PFSK-1 (cell line): Measurements from ENCODE around the gene SLC9A9.

ENCODE experiments used
- POLR2AphosphoS5 ChIP-seq: IDR thresholded peaks from 2 replicates; pipeline ENCODE4 v1.6.1; 2012; ENCODE audit warnings: low read depth, mild to moderate bottlenecking, control low read depth, low read length, moderate library complexity
- SIN3A ChIP-seq: IDR thresholded peaks from 2 replicates; pipeline ENCODE4 v1.6.1; 2012; ENCODE audit warnings: mild to moderate bottlenecking, low read length, moderate library complexity, borderline replicate concordance; ENCODE audit not compliant: insufficient read depth
- TF ChIP-seq, protein P1 (sequence below), 2 experiments: IDR thresholded peaks; 2 replicates each; pipeline versions ENCODE4 v1.6.1 to v1.8.0; 2011 to 2012; ENCODE audit warnings: low read depth in 2 of 2, low read length in 2 of 2, control low read depth in 1 of 2, inconsistent platforms in 1 of 2, mild to moderate bottlenecking in 1 of 2, moderate library complexity in 1 of 2; ENCODE audit not compliant: insufficient read depth in 1 of 2

DNA sequence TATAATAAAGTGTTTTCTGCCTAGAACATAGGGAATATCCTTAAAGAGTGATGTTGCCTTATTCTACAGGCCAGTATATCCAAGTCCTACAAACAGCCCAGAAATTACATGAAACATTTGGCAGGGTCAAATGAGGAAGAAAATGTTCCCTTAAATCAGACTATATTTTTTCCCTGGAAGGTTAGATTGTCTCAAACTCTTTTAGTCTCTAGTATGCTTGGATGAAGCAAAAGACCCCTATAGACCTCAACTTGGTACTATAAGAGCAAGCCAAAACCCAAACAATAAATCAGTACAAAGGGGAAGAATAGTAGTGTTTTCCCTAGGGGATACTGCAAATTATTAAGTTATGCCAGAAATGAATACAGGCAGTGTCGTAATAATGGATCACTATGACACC lies 310.2 kb downstream of the SLC9A9 start:
- TF ChIP-seq, protein P1, sequence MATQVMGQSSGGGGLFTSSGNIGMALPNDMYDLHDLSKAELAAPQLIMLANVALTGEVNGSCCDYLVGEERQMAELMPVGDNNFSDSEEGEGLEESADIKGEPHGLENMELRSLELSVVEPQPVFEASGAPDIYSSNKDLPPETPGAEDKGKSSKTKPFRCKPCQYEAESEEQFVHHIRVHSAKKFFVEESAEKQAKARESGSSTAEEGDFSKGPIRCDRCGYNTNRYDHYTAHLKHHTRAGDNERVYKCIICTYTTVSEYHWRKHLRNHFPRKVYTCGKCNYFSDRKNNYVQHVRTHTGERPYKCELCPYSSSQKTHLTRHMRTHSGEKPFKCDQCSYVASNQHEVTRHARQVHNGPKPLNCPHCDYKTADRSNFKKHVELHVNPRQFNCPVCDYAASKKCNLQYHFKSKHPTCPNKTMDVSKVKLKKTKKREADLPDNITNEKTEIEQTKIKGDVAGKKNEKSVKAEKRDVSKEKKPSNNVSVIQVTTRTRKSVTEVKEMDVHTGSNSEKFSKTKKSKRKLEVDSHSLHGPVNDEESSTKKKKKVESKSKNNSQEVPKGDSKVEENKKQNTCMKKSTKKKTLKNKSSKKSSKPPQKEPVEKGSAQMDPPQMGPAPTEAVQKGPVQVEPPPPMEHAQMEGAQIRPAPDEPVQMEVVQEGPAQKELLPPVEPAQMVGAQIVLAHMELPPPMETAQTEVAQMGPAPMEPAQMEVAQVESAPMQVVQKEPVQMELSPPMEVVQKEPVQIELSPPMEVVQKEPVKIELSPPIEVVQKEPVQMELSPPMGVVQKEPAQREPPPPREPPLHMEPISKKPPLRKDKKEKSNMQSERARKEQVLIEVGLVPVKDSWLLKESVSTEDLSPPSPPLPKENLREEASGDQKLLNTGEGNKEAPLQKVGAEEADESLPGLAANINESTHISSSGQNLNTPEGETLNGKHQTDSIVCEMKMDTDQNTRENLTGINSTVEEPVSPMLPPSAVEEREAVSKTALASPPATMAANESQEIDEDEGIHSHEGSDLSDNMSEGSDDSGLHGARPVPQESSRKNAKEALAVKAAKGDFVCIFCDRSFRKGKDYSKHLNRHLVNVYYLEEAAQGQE (IDR thresholded peaks at IDR 0.05; ENCODE audit: insufficient read depth in 1 of 2, low read depth in 2 of 2, low read length in 2 of 2): no peak
- no peak for TF ChIP-seq POLR2AphosphoS5
- no peak for TF ChIP-seq SIN3A
